HepG2 (cell line): ENCODE measurements around the gene RAB40C. TPM values are rescaled to one million over a fixed set of nuclear protein-coding genes. Genes with fewer than 3 reads are reported as not detected.

Experiments
- AGO1 ChIP-seq: fragments of 200-400 bp; formaldehyde crosslinking; IDR thresholded peaks from 2 replicates; pipeline ENCODE4 v1.6.1; 2017; ENCODE audit warnings: mild to moderate bottlenecking, low read depth, low read length, moderate library complexity; ENCODE audit not compliant: poor library complexity, severe bottlenecking
- AGO2 ChIP-seq: fragments of 200-400 bp; formaldehyde crosslinking; optimal IDR thresholded peaks from 2 replicates; pipeline ENCODE3; 2017; ENCODE audit warnings: mild to moderate bottlenecking, low read depth, low read length, moderate library complexity
- ATM ChIP-seq: fragments of 450-650 bp; IDR thresholded peaks from 2 replicates; pipeline ENCODE4 v1.7.1; 2017; ENCODE audit warnings: mild to moderate bottlenecking, borderline replicate concordance
- BCL3 ChIP-seq: sonication (generic); formaldehyde crosslinking; IDR thresholded peaks from 2 replicates; pipeline ENCODE4 v1.5.1; 2020; ENCODE audit warnings: mild to moderate bottlenecking, missing genetic modification reagents, moderate library complexity
- HHEX ChIP-seq: IDR thresholded peaks from 2 replicates; pipeline ENCODE4 v1.6.1; 2016; ENCODE audit warnings: control low read depth
- MXD4 ChIP-seq: IDR thresholded peaks from 2 replicates; pipeline ENCODE4 v1.6.1; 2016; ENCODE audit warnings: mild to moderate bottlenecking, missing biosample characterization, missing genetic modification reagents
- RBM22 ChIP-seq: fragments of 200-400 bp; formaldehyde crosslinking; optimal IDR thresholded peaks from 2 replicates; pipeline ENCODE3; 2017; ENCODE audit warnings: mild to moderate bottlenecking, low read length, moderate library complexity
- SMAD3 ChIP-seq: sonication (generic); formaldehyde crosslinking; IDR thresholded peaks from 2 replicates; pipeline ENCODE4 v1.4.0; 2020; ENCODE audit warnings: missing genetic modification reagents
- ZMAT5 ChIP-seq: sonication (generic); formaldehyde crosslinking; IDR thresholded peaks from 2 replicates; pipeline ENCODE4 v1.5.0; 2020; ENCODE audit warnings: mild to moderate bottlenecking, low read depth, missing genetic modification reagents, borderline replicate concordance
- ZMYM4 ChIP-seq: sonication (generic); formaldehyde crosslinking; IDR thresholded peaks from 2 replicates; pipeline ENCODE4 v1.8.1; 2023; ENCODE audit warnings: mild to moderate bottlenecking, missing genetic modification reagents
- ZNF557 ChIP-seq: sonication (generic); formaldehyde crosslinking; IDR thresholded peaks from 2 replicates; pipeline ENCODE4 v1.4.0; 2020; ENCODE audit warnings: missing genetic modification reagents
- ZNF761 ChIP-seq: sonication (generic); formaldehyde crosslinking; conservative IDR thresholded peaks from 2 replicates; pipeline ENCODE4 v1.4.0; 2020; ENCODE audit warnings: mild to moderate bottlenecking, missing genetic modification reagents
- ZNF788 ChIP-seq: sonication (generic); formaldehyde crosslinking; IDR thresholded peaks from 2 replicates; pipeline ENCODE4 v1.5.0; 2020; ENCODE audit warnings: mild to moderate bottlenecking, missing genetic modification reagents, borderline replicate concordance
- polyA plus RNA-seq, 8 experiments: library from polyadenylated mRNA; depleted of rRNA in 3 of 8; stranded (reverse) in 7 of 8; unstranded in 1 of 8; fragments of >200 nt; fragmentation: Illumina TruSeq in 4 of 8; extraction: Trizol in 4 of 8; gene quantifications; 2 replicates each; pipeline versions ENCODE4 v1.2.1 to v1.2.3, GENCODE V29; 2011 to 2016; ENCODE audit warnings: low read depth in 4 of 8, missing spikeins in 1 of 8, mixed read lengths in 1 of 8; ENCODE audit not compliant: insufficient read depth in 1 of 8
- total RNA-seq, 5 experiments: library from RNA; depleted of rRNA; stranded (reverse); fragments of >200 nt; fragmentation: Illumina TruSeq; extraction: Trizol; gene quantifications; 2 replicates each; pipeline ENCODE4 v1.2.3, GENCODE V29; 2016; ENCODE audit warnings: low read depth in 1 of 5

RAB40C gene
- total and polyA plus RNA-seq, 2 of the 13 experiments (the other 11 are each of a cell fraction or from before 2014, with no cell fraction given) = 7.7 to 11.5 TPM

- no peak for TF ChIP-seq ZMAT5 (CRISPR knock-in tag)
- no peak for TF ChIP-seq ZMYM4 (CRISPR knock-in tag)
- 0 out of 2 replicates have a peak, but pooled peaks have one; percentile 3 for TF ChIP-seq ZNF761 (CRISPR knock-in tag)
- TF ChIP-seq AGO1 = peak; percentile 94
- TF ChIP-seq ZNF557 (CRISPR knock-in tag) = no peak
- TF ChIP-seq RBM22 = peak; percentile 80
- no peak for TF ChIP-seq HHEX (CRISPR knock-in tag)
- TF ChIP-seq SMAD3 (CRISPR knock-in tag) = no peak
- no peak for TF ChIP-seq ZNF788 (CRISPR knock-in tag)
- TF ChIP-seq MXD4 (CRISPR knock-in tag) = no peak
- no peak for TF ChIP-seq BCL3 (CRISPR knock-in tag)
- peak; percentile 16 for TF ChIP-seq AGO2
- TF ChIP-seq ATM = no peak
- TF ChIP-seq, all 625 proteins: peak for 11
Observed at GRCh38 chr16:647173-647902, 57.5 kb downstream of the RAB40C start (continued).
